HEK293 (cell line): ENCODE measurements around the gene LRCH1.

Experiments used
- GFI1B ChIP-seq: fragments of 450-650 bp; formaldehyde crosslinking; IDR thresholded peaks from 2 replicates; pipeline ENCODE4 v1.5.1; 2016; ENCODE audit warnings: missing biosample characterization, missing genetic modification characterization
- GLIS1 ChIP-seq: fragments of 450-650 bp; formaldehyde crosslinking; IDR thresholded peaks from 2 replicates; pipeline ENCODE4 v1.5.1; 2016; ENCODE audit warnings: missing biosample characterization, missing genetic modification characterization
- KLF16 ChIP-seq: fragments of 450-650 bp; formaldehyde crosslinking; IDR thresholded peaks from 2 replicates; pipeline ENCODE4 v1.5.1; 2017; ENCODE audit warnings: missing biosample characterization, missing genetic modification characterization
- KLF9 ChIP-seq: fragments of 450-650 bp; formaldehyde crosslinking; IDR thresholded peaks from 2 replicates; pipeline ENCODE4 v1.5.1; 2016; ENCODE audit warnings: missing biosample characterization, missing genetic modification characterization, low read depth
- MYNN ChIP-seq: fragments of 450-650 bp; formaldehyde crosslinking; IDR thresholded peaks from 2 replicates; pipeline ENCODE4 v1.5.1; 2016; ENCODE audit warnings: missing biosample characterization, missing genetic modification characterization, borderline replicate concordance
- ZBTB17 ChIP-seq: fragments of 450-650 bp; formaldehyde crosslinking; IDR thresholded peaks from 2 replicates; pipeline ENCODE4 v1.5.1; 2016; ENCODE audit warnings: missing biosample characterization, missing genetic modification characterization
- ZNF112 ChIP-seq: fragments of 450-650 bp; formaldehyde crosslinking; IDR thresholded peaks from 2 replicates; pipeline ENCODE4 v1.5.0; 2017; ENCODE audit warnings: missing biosample characterization, missing genetic modification characterization
- ZNF121 ChIP-seq: fragments of 450-650 bp; formaldehyde crosslinking; IDR thresholded peaks from 2 replicates; pipeline ENCODE4 v1.5.1; 2016; ENCODE audit warnings: missing biosample characterization, missing genetic modification characterization
- ZNF155 ChIP-seq: fragments of 450-650 bp; formaldehyde crosslinking; IDR thresholded peaks from 2 replicates; pipeline ENCODE4 v1.5.1; 2016; ENCODE audit warnings: missing biosample characterization, missing genetic modification characterization
- ZNF174 ChIP-seq: fragments of 450-650 bp; formaldehyde crosslinking; IDR thresholded peaks from 2 replicates; pipeline ENCODE4 v1.5.0; 2017; ENCODE audit warnings: missing biosample characterization, mild to moderate bottlenecking, missing genetic modification characterization
- ZNF202 ChIP-seq: fragments of 450-650 bp; formaldehyde crosslinking; IDR thresholded peaks from 2 replicates; pipeline ENCODE4 v1.5.1; 2016; ENCODE audit warnings: missing biosample characterization, missing genetic modification characterization, borderline replicate concordance
- ZNF266 ChIP-seq: fragments of 450-650 bp; formaldehyde crosslinking; IDR thresholded peaks from 2 replicates; pipeline ENCODE4 v1.5.1; 2016; ENCODE audit warnings: missing biosample characterization, missing genetic modification characterization, low read depth
- ZNF302 ChIP-seq: fragments of 450-650 bp; formaldehyde crosslinking; IDR thresholded peaks from 2 replicates; pipeline ENCODE4 v1.5.1; 2016; ENCODE audit warnings: missing biosample characterization, missing genetic modification characterization, low read depth
- ZNF433 ChIP-seq: fragments of 450-650 bp; formaldehyde crosslinking; IDR thresholded peaks from 2 replicates; pipeline ENCODE4 v1.5.1; 2016; ENCODE audit warnings: missing biosample characterization, missing genetic modification characterization, low read depth
- ZNF501 ChIP-seq: fragments of 450-650 bp; formaldehyde crosslinking; IDR thresholded peaks from 2 replicates; pipeline ENCODE4 v1.5.1; 2016; ENCODE audit warnings: missing biosample characterization, missing genetic modification characterization
- ZNF510 ChIP-seq: fragments of 450-650 bp; formaldehyde crosslinking; IDR thresholded peaks from 2 replicates; pipeline ENCODE4 v1.5.1; 2018; ENCODE audit warnings: mild to moderate bottlenecking, missing genetic modification characterization, missing biosample characterization; ENCODE audit not compliant: insufficient replicate concordance
- ZNF558 ChIP-seq: fragments of 450-650 bp; formaldehyde crosslinking; IDR thresholded peaks from 2 replicates; pipeline ENCODE4 v1.5.1; 2016; ENCODE audit warnings: missing biosample characterization, missing genetic modification characterization
- ZNF585B ChIP-seq: fragments of 450-650 bp; formaldehyde crosslinking; IDR thresholded peaks from 2 replicates; pipeline ENCODE4 v1.5.1; 2016; ENCODE audit warnings: missing biosample characterization, missing genetic modification characterization
- ZNF600 ChIP-seq: fragments of 450-650 bp; formaldehyde crosslinking; IDR thresholded peaks from 2 replicates; pipeline ENCODE4 v1.5.1; 2016; ENCODE audit warnings: missing biosample characterization, missing genetic modification characterization
- ZNF621 ChIP-seq: fragments of 450-650 bp; formaldehyde crosslinking; IDR thresholded peaks from 2 replicates; pipeline ENCODE4 v1.5.1; 2017; ENCODE audit warnings: missing biosample characterization, missing genetic modification characterization
- ZNF747 ChIP-seq: fragments of 450-650 bp; formaldehyde crosslinking; IDR thresholded peaks from 2 replicates; pipeline ENCODE4 v1.5.1; 2016; ENCODE audit warnings: missing biosample characterization, missing genetic modification characterization
- TF ChIP-seq, protein P1 (sequence below): fragments of 450-650 bp; formaldehyde crosslinking; IDR thresholded peaks from 2 replicates; pipeline ENCODE4 v1.5.1; 2016; ENCODE audit warnings: missing biosample characterization, missing genetic modification characterization
- TF ChIP-seq, protein P2 (sequence below): fragments of 450-650 bp; formaldehyde crosslinking; IDR thresholded peaks from 2 replicates; pipeline ENCODE4 v1.5.1; 2016; ENCODE audit warnings: missing biosample characterization, missing genetic modification characterization
- TF ChIP-seq, protein P3 (sequence below): fragments of 450-650 bp; formaldehyde crosslinking; IDR thresholded peaks from 2 replicates; pipeline ENCODE4 v1.5.1; 2016; ENCODE audit warnings: missing biosample characterization, missing genetic modification characterization
- TF ChIP-seq, protein P4 (sequence below): fragments of 450-650 bp; formaldehyde crosslinking; IDR thresholded peaks from 2 replicates; pipeline ENCODE4 v1.5.1; 2016; ENCODE audit warnings: missing biosample characterization, missing genetic modification characterization
- TF ChIP-seq, protein P5 (sequence below): fragments of 450-650 bp; formaldehyde crosslinking; IDR thresholded peaks from 2 replicates; pipeline ENCODE4 v1.5.1; 2017; ENCODE audit warnings: missing biosample characterization, missing genetic modification characterization
- TF ChIP-seq, protein P6 (sequence below): fragments of 450-650 bp; formaldehyde crosslinking; IDR thresholded peaks from 2 replicates; pipeline ENCODE4 v1.5.1; 2016; ENCODE audit warnings: missing biosample characterization, missing genetic modification characterization
- TF ChIP-seq, protein P7 (sequence below): fragments of 450-650 bp; formaldehyde crosslinking; IDR thresholded peaks from 2 replicates; pipeline ENCODE4 v1.5.1; 2016; ENCODE audit warnings: missing biosample characterization, missing genetic modification characterization
- TF ChIP-seq, protein P8 (sequence below): fragments of 450-650 bp; formaldehyde crosslinking; IDR thresholded peaks from 2 replicates; pipeline ENCODE4 v1.5.1; 2016; ENCODE audit warnings: missing biosample characterization, missing genetic modification characterization

Gene LRCH1

DNA sequence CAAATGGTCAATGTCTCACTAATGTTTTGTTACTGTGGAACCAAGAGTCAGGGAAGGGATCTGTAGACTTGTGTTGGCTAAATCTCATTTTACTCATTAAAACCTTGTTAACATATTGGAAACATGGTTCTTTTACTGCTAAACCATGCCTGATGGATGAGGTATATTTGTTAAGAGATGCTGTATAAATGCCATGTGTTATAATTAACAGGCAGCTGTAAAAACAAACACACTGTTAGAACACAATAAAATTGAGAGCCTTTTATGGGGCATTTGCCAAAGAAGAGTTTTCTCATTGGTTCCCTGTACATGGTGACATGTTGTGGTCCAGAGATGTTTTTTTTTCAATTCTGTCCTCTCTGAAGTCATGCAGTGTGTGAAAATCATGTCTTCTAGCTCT lies 122.0 kb downstream of the LRCH1 start (continued):
- TF ChIP-seq ZNF558 (peak; percentile 66; the same call in 1 of the 2 replicates), ZNF302 (tag by site-specific recombination) (no peak), KLF9 (no peak), KLF16 (no peak), ZNF621 (tag by site-specific recombination) (no peak), ZNF121 (no peak), GLIS1 (peak; percentile 14; the same call in 1 of the 2 replicates), ZNF585B (tag by site-specific recombination) (no peak), ZNF112 (tag by site-specific recombination) (no peak), ZNF600 (tag by site-specific recombination) (peak; percentile 53), ZNF433 (tag by site-specific recombination) (no peak), ZNF174 (tag by site-specific recombination) (no peak), ZBTB17 (tag by site-specific recombination) (peak; percentile 81), ZNF202 (no peak), ZNF266 (tag by site-specific recombination) (no peak), ZNF501 (tag by site-specific recombination) (no peak), ZNF510 (tag by site-specific recombination) (peak; percentile 40), MYNN (tag by site-specific recombination) (no peak), GFI1B (tag by site-specific recombination) (peak; percentile 88), ZNF155 (tag by site-specific recombination) (no peak), ZNF747 (no peak)
- TF ChIP-seq, protein P1, sequence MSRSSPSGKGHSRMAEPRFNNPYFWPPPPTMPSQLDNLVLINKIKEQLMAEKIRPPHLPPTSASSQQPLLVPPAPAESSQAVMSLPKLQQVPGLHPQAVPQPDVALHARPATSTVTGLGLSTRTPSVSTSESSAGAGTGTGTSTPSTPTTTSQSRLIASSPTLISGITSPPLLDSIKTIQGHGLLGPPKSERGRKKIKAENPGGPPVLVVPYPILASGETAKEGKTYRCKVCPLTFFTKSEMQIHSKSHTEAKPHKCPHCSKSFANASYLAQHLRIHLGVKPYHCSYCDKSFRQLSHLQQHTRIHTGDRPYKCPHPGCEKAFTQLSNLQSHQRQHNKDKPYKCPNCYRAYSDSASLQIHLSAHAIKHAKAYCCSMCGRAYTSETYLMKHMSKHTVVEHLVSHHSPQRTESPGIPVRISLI, result peak; percentile 82; the same call in 1 of the 2 replicates
- TF ChIP-seq, protein P2, sequence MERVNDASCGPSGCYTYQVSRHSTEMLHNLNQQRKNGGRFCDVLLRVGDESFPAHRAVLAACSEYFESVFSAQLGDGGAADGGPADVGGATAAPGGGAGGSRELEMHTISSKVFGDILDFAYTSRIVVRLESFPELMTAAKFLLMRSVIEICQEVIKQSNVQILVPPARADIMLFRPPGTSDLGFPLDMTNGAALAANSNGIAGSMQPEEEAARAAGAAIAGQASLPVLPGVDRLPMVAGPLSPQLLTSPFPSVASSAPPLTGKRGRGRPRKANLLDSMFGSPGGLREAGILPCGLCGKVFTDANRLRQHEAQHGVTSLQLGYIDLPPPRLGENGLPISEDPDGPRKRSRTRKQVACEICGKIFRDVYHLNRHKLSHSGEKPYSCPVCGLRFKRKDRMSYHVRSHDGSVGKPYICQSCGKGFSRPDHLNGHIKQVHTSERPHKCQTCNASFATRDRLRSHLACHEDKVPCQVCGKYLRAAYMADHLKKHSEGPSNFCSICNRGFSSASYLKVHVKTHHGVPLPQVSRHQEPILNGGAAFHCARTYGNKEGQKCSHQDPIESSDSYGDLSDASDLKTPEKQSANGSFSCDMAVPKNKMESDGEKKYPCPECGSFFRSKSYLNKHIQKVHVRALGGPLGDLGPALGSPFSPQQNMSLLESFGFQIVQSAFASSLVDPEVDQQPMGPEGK (tag by site-specific recombination), result no peak
- TF ChIP-seq, protein P3, sequence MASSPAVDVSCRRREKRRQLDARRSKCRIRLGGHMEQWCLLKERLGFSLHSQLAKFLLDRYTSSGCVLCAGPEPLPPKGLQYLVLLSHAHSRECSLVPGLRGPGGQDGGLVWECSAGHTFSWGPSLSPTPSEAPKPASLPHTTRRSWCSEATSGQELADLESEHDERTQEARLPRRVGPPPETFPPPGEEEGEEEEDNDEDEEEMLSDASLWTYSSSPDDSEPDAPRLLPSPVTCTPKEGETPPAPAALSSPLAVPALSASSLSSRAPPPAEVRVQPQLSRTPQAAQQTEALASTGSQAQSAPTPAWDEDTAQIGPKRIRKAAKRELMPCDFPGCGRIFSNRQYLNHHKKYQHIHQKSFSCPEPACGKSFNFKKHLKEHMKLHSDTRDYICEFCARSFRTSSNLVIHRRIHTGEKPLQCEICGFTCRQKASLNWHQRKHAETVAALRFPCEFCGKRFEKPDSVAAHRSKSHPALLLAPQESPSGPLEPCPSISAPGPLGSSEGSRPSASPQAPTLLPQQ (tag by site-specific recombination), result no peak
- TF ChIP-seq, protein P4, sequence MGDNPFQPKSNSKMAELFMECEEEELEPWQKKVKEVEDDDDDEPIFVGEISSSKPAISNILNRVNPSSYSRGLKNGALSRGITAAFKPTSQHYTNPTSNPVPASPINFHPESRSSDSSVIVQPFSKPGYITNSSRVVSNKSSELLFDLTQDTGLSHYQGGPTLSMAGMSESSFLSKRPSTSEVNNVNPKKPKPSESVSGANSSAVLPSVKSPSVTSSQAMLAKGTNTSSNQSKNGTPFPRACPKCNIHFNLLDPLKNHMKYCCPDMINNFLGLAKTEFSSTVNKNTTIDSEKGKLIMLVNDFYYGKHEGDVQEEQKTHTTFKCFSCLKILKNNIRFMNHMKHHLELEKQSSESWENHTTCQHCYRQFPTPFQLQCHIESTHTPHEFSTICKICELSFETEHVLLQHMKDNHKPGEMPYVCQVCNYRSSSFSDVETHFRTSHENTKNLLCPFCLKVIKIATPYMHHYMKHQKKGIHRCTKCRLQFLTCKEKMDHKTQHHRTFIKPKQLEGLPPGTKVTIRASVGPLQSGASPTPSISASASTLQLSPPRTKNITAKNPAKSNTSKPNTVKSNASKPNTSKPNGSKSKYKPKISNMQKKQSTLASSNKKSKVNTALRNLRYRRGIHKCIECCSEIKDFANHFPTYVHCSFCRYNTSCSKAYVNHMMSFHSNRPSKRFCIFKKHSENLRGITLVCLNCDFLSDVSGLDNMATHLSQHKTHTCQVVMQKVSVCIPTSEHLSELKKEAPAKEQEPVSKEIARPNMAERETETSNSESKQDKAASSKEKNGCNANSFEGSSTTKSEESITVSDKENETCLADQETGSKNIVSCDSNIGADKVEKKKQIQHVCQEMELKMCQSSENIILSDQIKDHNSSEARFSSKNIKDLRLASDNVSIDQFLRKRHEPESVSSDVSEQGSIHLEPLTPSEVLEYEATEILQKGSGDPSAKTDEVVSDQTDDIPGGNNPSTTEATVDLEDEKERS (tag by site-specific recombination), result no peak
- TF ChIP-seq, protein P5, sequence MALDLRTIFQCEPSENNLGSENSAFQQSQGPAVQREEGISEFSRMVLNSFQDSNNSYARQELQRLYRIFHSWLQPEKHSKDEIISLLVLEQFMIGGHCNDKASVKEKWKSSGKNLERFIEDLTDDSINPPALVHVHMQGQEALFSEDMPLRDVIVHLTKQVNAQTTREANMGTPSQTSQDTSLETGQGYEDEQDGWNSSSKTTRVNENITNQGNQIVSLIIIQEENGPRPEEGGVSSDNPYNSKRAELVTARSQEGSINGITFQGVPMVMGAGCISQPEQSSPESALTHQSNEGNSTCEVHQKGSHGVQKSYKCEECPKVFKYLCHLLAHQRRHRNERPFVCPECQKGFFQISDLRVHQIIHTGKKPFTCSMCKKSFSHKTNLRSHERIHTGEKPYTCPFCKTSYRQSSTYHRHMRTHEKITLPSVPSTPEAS, result no peak
- TF ChIP-seq, protein P6, sequence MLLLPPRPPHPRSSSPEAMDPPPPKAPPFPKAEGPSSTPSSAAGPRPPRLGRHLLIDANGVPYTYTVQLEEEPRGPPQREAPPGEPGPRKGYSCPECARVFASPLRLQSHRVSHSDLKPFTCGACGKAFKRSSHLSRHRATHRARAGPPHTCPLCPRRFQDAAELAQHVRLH, result peak; percentile 87
- TF ChIP-seq, protein P7, sequence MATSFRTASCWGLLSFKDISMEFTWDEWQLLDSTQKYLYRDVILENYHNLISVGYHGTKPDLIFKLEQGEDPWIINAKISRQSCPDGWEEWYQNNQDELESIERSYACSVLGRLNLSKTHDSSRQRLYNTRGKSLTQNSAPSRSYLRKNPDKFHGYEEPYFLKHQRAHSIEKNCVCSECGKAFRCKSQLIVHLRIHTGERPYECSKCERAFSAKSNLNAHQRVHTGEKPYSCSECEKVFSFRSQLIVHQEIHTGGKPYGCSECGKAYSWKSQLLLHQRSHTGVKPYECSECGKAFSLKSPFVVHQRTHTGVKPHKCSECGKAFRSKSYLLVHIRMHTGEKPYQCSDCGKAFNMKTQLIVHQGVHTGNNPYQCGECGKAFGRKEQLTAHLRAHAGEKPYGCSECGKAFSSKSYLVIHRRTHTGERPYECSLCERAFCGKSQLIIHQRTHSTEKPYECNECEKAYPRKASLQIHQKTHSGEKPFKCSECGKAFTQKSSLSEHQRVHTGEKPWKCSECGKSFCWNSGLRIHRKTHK (tag by site-specific recombination), result no peak
- TF ChIP-seq, protein P8, sequence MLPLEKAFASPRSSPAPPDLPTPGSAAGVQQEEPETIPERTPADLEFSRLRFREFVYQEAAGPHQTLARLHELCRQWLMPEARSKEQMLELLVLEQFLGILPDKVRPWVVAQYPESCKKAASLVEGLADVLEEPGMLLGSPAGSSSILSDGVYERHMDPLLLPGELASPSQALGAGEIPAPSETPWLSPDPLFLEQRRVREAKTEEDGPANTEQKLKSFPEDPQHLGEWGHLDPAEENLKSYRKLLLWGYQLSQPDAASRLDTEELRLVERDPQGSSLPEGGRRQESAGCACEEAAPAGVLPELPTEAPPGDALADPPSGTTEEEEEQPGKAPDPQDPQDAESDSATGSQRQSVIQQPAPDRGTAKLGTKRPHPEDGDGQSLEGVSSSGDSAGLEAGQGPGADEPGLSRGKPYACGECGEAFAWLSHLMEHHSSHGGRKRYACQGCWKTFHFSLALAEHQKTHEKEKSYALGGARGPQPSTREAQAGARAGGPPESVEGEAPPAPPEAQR, result no peak
